ENCODE results near the gene TMBIM6.
"Not testable (repeated sequence)": the region's sequence is repeated elsewhere in the genome, so short reads cannot be mapped to it uniquely, and the experiment has no call there.

TMBIM6 gene

DNA sequence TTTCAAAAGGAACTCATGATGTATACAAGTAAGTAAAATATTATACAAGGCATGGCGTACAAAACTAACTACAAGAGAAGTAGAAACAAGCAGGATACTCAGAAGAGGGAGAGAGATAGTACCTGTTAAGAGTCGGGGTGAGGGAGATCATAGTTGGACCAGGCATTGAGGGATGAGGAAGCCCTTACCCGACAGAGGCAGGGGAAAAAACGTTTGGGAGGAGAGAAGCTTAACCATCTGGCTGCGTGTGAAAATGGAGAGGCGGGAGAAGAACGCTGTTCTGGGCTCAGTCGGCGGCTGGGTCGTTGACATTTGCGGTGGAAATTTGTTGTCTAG, 33.6 kb upstream of the TMBIM6 start:
- H3K4me3 ChIP-seq (ENCODE audit: low read length): no peak overlapping the region
- TF ChIP-seq ZNF274 (IDR thresholded peaks at IDR 0.05; ENCODE audit: low read depth, low read length): no peak

DNA sequence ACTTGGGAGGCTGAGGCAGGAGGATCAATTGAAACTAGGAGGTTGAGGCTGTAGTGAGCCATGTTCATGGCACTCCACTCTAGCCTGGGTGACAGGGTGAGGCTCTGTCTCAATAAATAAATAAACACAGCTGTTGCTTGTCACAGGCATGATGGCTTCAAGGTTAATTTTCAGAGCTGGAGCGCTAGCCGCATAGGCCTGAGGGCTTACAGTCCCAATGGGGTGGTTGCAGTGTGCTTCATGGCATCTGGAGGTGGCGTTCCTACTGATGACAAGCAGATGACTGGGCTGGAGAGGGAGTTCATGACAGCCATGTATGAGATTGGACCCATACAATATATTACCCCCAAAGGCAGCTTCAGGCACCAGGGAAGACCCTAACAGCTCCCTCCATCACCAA, 32.5 kb upstream of the TMBIM6 start:
- H3K4me3 ChIP-seq (ENCODE audit: low read length): no peak overlapping the region
- TF ChIP-seq ZNF274 (IDR thresholded peaks at IDR 0.05; ENCODE audit: low read depth, low read length): no peak

DNA sequence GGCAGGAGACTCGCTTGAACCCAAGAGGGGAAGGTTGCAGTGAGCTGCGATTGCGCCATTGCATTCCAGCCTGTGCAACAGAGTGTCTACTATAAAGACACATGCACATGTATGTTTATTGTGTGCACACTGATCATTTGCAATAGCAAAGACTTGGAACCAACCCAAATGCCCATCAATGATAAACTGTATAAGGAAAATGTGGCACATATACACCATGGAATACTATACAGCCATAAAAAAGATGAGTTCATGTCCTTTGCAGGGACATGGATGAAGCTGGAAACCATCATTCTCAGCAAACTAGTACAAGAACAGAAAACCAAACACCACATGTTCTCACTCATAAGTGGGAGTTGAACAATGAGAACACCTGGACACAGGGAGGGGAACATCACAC, 27.4 kb upstream of the TMBIM6 start:
- H3K4me3 ChIP-seq (ENCODE audit: low read length): not testable (repeated sequence)

GRCh38 chr12:49716553-49716952, 24.8 kb upstream of the TMBIM6 start:
- no peak for TF ChIP-seq ZNF274 (IDR thresholded peaks at IDR 0.05; ENCODE audit: low read depth, low read length)
- H3K4me3 ChIP-seq (ENCODE audit: low read length): no peak overlapping the region

DNA sequence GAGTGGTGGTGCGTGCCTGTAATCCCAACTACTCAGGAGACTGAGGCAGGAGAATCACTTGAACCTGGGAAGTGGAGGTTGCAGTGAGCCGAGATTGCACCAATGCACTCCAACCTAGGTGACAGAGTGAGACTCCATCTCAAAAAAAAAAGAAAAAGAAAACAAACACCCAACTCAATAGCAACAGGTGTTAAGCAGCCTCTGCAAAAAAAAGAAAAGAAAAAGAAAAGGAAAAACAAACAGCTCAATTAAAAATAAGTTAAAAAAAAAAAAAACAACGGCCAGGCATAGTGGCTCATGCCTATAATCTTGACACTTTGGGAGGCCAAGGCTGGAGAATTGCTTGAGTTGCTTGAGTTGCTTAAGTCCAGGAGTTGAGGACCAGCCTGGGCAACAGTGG, 23.6 kb upstream of the TMBIM6 start:
- H3K4me3 ChIP-seq (ENCODE audit: low read length): not testable (repeated sequence)

DNA sequence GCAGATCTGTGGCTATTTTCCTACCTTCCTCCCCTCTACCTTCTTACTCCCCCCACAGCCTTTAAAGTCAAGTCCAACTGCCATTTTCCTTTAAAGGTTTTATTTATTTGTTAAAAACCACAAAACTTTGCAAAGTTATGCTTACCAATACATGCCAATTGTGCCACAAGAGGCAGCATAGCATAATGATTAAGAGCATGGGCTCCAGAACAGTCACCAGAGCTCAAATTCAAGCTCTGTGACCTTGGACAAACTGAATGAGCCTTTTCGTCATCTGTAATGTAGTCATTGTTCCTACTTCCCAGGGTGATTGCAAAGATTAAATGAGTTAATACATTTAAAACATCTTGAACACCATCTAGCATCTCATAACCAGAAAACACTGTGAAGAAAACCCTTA, 21.1 kb upstream of the TMBIM6 start:
- no peak for TF ChIP-seq ZNF274 (IDR thresholded peaks at IDR 0.05; ENCODE audit: low read depth, low read length)

GRCh38 chr12:49721355-49721754, 20.0 kb upstream of the TMBIM6 start:
- H3K4me3 ChIP-seq (ENCODE audit: low read length): not testable (repeated sequence)

More for the DNA sequence above, 21.1 kb upstream of the TMBIM6 start:
- no peak overlapping the region for H3K4me3 ChIP-seq (ENCODE audit: low read length)

DNA sequence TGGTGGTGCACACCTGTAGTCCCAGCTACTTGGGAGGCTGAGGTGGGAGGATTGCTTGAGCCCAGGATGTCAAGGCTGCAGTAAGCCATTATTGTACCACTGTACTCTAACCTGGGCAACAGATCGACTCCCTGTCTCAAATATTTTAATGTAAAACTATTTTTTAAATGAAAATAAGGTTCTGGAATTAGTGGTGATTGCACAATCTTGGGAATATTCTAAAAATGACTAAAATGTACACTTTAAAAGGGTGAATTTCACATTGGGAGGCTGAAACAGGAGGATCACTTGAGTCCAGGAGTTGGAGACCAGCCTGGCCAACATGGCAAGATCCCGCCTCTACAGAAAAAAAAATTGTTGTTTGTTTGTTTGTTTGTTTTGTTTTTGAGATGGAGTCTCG, 12.9 kb upstream of the TMBIM6 start:
- TF ChIP-seq ZNF274 (IDR thresholded peaks at IDR 0.05; ENCODE audit: low read depth, low read length): no peak
- H3K4me3 ChIP-seq (ENCODE audit: low read length): no peak overlapping the region

DNA sequence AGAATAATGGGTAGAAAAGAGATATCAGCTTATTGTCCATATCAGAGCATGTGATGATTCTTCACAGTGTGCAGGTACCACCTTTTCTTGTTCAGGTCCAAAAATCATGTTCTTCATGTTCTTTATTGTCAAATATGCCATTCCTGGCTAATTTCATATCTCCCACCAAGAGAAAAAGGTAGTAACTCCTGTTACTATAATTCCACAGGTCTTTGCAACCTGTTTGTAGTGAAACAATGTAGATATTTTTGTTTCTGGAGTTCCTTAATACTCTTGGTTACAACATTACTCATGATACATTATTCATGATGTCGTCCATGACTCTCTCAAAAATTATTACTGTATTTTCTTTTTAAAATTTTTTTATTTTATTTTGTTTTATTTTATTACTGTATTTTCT, 11.3 kb upstream of the TMBIM6 start:
- no peak for TF ChIP-seq ZNF274 (IDR thresholded peaks at IDR 0.05; ENCODE audit: low read depth, low read length)
- H3K4me3 ChIP-seq (ENCODE audit: low read length): no peak overlapping the region

GRCh38 chr12:49730568-49731101, 10.7 kb upstream of the TMBIM6 start:
- no peak for TF ChIP-seq ZNF274 (IDR thresholded peaks at IDR 0.05; ENCODE audit: low read depth, low read length)
- H3K4me3 ChIP-seq (ENCODE audit: low read length): no peak overlapping the region

- no peak for TF ChIP-seq ZNF274 (IDR thresholded peaks at IDR 0.05; ENCODE audit: low read depth, low read length)
- H3K4me3 ChIP-seq (ENCODE audit: low read length): no peak overlapping the region
Measured at GRCh38 chr12:49733219-49734017, 7.9 kb upstream of the TMBIM6 start.

- not testable (repeated sequence) for H3K4me3 ChIP-seq (ENCODE audit: low read length)
Measured at GRCh38 chr12:49734900-49735299, 6.5 kb upstream of the TMBIM6 start.

DNA sequence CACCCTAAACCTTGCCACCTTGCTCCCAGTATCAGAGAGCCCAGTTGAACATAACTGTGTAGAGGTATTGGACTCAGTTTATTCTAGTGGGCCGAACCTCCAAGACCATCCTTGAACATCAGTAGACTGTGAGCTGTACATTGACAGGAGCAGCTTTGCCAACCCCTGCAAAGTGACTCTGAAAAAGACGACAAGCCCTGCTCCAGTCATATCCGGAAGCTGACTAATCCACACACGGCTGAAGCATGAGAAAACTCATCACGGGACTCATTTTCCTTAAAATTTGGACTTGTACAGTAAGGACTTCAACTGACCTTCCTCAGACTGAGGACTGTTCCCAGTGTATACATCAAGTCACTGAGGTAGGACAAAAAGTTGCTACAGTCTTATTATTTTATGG, 2.6 kb upstream of the TMBIM6 start:
- not testable (repeated sequence) for H3K4me3 ChIP-seq (ENCODE audit: low read length)

DNA sequence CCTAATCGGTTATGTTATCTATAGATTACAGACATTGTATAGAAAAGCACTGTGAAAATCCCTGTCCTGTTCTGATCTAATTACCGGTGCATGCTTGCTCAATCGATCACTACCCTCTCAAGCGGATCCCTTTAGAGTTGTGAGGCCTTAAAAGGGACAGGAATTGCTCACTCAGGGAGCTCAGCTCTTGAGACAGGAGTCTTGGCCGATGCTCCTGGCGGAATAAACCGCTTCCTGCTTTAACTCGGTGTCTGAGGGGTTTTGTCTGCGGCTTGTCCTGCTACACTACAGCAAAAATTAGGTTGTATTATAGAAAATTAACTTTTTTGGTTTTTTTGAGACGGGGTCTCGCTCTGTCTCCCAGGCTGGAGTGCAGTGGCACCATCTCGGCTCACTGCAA, 1.1 kb upstream of the TMBIM6 start:
- H3K4me3 ChIP-seq (ENCODE audit: low read length): not testable (repeated sequence)

- H3K4me3 ChIP-seq (ENCODE audit: low read length): peak overlapping the region; percentile 88
- no peak for TF ChIP-seq ZNF274 (IDR thresholded peaks at IDR 0.05; ENCODE audit: low read depth, low read length)
Measured at GRCh38 chr12:49741882-49742620, 694 bp downstream of the TMBIM6 start.

All from GM08714 (cell line).